H1 (cell line): ENCODE measurements around the gene MDM4. TPM values are rescaled to one million over a fixed set of nuclear protein-coding genes. Genes with fewer than 3 reads are reported as not detected.

ENCODE experiments used
- RNF2 ChIP-seq: fragments of 200-900, 300-1000 bp; sonication (generic); IDR thresholded peaks from 2 replicates; pipeline ENCODE4 v1.7.1; 2016; ENCODE audit warnings: borderline replicate concordance, low read depth, mild to moderate bottlenecking, antibody characterized with exemption, low read length; ENCODE audit not compliant: poor library complexity, severe bottlenecking; ENCODE audit errors: missing control alignments
- SAP30 ChIP-seq: fragments of 300-600 bp; sonication (generic); IDR thresholded peaks from 2 replicates; pipeline ENCODE4 v1.7.1; 2012; ENCODE audit warnings: low read length, moderate library complexity, mild to moderate bottlenecking, inconsistent platforms; ENCODE audit not compliant: insufficient read depth, insufficient replicate concordance
- polyA plus RNA-seq, 7 experiments: library from polyadenylated mRNA; depleted of rRNA in 3 of 7; stranded (reverse) in 5 of 7; unstranded in 2 of 7; fragments of >200 nt in 5 of 7; fragments of 200-250 nt in 2 of 7; gene quantifications; 1 replicate in 5 of 7; 2 replicates in 1 of 7; 4 replicates in 1 of 7; pipeline versions ENCODE4 v1.2.1 to v1.2.3, GENCODE V29; 2011 to 2013; ENCODE audit warnings: missing spikeins in 2 of 7, mixed read lengths in 2 of 7
- total RNA-seq: library from RNA; stranded (reverse); fragmentation: NEBNext Ultra II Directional; extraction: Animal tissue kit (Norgen Biotek cat#: 25700); gene quantifications from 2 replicates; pipeline ENCODE4 v1.2.1, GENCODE V29; 2021
- TF ChIP-seq, protein P1 (sequence below): fragments of 300-600 bp; sonication (generic); IDR thresholded peaks from 2 replicates; pipeline ENCODE4 v1.7.1; 2012; ENCODE audit warnings: low read length, moderate library complexity, mild to moderate bottlenecking, inconsistent platforms; ENCODE audit not compliant: insufficient replicate concordance

Gene MDM4
- total and polyA plus RNA-seq, 2 of the 8 experiments (the other 6 are each of a cell fraction or from before 2014, with no cell fraction given) = 10.8 to 84.9 TPM

DNA sequence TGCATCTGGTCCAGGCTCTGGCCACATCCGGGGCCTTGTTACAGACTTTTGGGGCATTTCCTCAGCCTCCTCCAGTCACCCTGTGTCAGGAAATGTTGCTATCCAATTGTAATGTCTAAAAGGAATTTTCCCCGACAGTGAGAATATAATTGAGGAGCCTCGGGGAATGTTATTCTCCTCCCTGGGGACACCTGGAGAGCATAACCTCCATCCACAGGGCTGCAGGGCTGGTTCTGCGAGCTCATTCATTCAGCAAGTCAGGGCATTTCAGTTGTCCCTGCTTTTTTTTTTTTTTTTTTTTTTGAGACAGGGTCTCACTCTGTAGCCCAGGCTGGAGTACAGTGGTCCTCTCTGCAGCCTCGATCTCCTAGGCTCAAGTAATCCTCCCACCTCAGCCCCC, 72.6 kb downstream of the MDM4 start (continued):
- TF ChIP-seq, protein P1, sequence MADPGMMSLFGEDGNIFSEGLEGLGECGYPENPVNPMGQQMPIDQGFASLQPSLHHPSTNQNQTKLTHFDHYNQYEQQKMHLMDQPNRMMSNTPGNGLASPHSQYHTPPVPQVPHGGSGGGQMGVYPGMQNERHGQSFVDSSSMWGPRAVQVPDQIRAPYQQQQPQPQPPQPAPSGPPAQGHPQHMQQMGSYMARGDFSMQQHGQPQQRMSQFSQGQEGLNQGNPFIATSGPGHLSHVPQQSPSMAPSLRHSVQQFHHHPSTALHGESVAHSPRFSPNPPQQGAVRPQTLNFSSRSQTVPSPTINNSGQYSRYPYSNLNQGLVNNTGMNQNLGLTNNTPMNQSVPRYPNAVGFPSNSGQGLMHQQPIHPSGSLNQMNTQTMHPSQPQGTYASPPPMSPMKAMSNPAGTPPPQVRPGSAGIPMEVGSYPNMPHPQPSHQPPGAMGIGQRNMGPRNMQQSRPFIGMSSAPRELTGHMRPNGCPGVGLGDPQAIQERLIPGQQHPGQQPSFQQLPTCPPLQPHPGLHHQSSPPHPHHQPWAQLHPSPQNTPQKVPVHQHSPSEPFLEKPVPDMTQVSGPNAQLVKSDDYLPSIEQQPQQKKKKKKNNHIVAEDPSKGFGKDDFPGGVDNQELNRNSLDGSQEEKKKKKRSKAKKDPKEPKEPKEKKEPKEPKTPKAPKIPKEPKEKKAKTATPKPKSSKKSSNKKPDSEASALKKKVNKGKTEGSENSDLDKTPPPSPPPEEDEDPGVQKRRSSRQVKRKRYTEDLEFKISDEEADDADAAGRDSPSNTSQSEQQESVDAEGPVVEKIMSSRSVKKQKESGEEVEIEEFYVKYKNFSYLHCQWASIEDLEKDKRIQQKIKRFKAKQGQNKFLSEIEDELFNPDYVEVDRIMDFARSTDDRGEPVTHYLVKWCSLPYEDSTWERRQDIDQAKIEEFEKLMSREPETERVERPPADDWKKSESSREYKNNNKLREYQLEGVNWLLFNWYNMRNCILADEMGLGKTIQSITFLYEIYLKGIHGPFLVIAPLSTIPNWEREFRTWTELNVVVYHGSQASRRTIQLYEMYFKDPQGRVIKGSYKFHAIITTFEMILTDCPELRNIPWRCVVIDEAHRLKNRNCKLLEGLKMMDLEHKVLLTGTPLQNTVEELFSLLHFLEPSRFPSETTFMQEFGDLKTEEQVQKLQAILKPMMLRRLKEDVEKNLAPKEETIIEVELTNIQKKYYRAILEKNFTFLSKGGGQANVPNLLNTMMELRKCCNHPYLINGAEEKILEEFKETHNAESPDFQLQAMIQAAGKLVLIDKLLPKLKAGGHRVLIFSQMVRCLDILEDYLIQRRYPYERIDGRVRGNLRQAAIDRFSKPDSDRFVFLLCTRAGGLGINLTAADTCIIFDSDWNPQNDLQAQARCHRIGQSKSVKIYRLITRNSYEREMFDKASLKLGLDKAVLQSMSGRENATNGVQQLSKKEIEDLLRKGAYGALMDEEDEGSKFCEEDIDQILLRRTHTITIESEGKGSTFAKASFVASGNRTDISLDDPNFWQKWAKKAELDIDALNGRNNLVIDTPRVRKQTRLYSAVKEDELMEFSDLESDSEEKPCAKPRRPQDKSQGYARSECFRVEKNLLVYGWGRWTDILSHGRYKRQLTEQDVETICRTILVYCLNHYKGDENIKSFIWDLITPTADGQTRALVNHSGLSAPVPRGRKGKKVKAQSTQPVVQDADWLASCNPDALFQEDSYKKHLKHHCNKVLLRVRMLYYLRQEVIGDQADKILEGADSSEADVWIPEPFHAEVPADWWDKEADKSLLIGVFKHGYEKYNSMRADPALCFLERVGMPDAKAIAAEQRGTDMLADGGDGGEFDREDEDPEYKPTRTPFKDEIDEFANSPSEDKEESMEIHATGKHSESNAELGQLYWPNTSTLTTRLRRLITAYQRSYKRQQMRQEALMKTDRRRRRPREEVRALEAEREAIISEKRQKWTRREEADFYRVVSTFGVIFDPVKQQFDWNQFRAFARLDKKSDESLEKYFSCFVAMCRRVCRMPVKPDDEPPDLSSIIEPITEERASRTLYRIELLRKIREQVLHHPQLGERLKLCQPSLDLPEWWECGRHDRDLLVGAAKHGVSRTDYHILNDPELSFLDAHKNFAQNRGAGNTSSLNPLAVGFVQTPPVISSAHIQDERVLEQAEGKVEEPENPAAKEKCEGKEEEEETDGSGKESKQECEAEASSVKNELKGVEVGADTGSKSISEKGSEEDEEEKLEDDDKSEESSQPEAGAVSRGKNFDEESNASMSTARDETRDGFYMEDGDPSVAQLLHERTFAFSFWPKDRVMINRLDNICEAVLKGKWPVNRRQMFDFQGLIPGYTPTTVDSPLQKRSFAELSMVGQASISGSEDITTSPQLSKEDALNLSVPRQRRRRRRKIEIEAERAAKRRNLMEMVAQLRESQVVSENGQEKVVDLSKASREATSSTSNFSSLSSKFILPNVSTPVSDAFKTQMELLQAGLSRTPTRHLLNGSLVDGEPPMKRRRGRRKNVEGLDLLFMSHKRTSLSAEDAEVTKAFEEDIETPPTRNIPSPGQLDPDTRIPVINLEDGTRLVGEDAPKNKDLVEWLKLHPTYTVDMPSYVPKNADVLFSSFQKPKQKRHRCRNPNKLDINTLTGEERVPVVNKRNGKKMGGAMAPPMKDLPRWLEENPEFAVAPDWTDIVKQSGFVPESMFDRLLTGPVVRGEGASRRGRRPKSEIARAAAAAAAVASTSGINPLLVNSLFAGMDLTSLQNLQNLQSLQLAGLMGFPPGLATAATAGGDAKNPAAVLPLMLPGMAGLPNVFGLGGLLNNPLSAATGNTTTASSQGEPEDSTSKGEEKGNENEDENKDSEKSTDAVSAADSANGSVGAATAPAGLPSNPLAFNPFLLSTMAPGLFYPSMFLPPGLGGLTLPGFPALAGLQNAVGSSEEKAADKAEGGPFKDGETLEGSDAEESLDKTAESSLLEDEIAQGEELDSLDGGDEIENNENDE = no peak
- TF ChIP-seq RNF2 = no peak
- TF ChIP-seq SAP30 = no peak
